HG03139 (cell line): ENCODE results near the gene HLA-E.
"Not testable (repeated sequence)": the region's sequence is repeated elsewhere in the genome, so short reads cannot be mapped to it uniquely, and the experiment has no call there.

Experiments used
- ATAC-seq: cut with Tn5 transposase; IDR thresholded peaks from one replicate; pipeline ENCODE4 v1.9.1; 2021; ENCODE audit not compliant: unreplicated experiment

The HLA-E gene

GRCh38 chr6:30500421-30501355 is 11.4 kb downstream of the HLA-E start:
- no peak for ATAC-seq

- ATAC-seq: no peak
These were observed 18.8 kb downstream of the HLA-E start for GRCh38 chr6:30507849-30508827.

- no peak for ATAC-seq
These were observed 19.8 kb downstream of the HLA-E start for GRCh38 chr6:30508890-30509736.

GRCh38 chr6:30510419-30511168 is 21.3 kb downstream of the HLA-E start:
- no peak for ATAC-seq

GRCh38 chr6:30511169-30511546 is 21.8 kb downstream of the HLA-E start:
- no peak for ATAC-seq

- no peak for ATAC-seq
These were observed 24.1 kb downstream of the HLA-E start for GRCh38 chr6:30513451-30513850.

GRCh38 chr6:30515106-30515505 is 25.8 kb downstream of the HLA-E start:
- no peak for ATAC-seq

GRCh38 chr6:30515944-30516753 is 26.8 kb downstream of the HLA-E start:
- peak; percentile 55 for ATAC-seq

- ATAC-seq: not testable (repeated sequence)
These were observed 27.4 kb downstream of the HLA-E start for GRCh38 chr6:30516754-30517076.

GRCh38 chr6:30517767-30518504 is 28.6 kb downstream of the HLA-E start:
- ATAC-seq: not testable (repeated sequence)

- ATAC-seq: not testable (repeated sequence)
These were observed 29.3 kb downstream of the HLA-E start for GRCh38 chr6:30518505-30519145.

GRCh38 chr6:30520522-30520921 is 31.2 kb downstream of the HLA-E start:
- no peak for ATAC-seq

GRCh38 chr6:30521082-30521481 is 31.8 kb downstream of the HLA-E start:
- not testable (repeated sequence) for ATAC-seq

- not testable (repeated sequence) for ATAC-seq
These were observed 32.6 kb downstream of the HLA-E start for GRCh38 chr6:30521952-30522351.

GRCh38 chr6:30526444-30526843 is 37.1 kb downstream of the HLA-E start:
- not testable (repeated sequence) for ATAC-seq

GRCh38 chr6:30529349-30529875 is 40.1 kb downstream of the HLA-E start:
- not testable (repeated sequence) for ATAC-seq

GRCh38 chr6:30530014-30530413 is 40.7 kb downstream of the HLA-E start:
- no peak for ATAC-seq
